Measurements from ENCODE around the gene NFATC1.

NFATC1 gene

GRCh38 chr18:79458917-79459803, 63.4 kb downstream of the NFATC1 start:
- no peak for TF ChIP-seq CTCF (IDR thresholded peaks at IDR 0.05; ENCODE audit: low read depth, low read length, missing control alignments)
- no peak overlapping the region for H3K4me3 ChIP-seq (ENCODE audit: low read depth, low read length)
- DNase-seq (ENCODE audit: low read depth): no peak

DNA sequence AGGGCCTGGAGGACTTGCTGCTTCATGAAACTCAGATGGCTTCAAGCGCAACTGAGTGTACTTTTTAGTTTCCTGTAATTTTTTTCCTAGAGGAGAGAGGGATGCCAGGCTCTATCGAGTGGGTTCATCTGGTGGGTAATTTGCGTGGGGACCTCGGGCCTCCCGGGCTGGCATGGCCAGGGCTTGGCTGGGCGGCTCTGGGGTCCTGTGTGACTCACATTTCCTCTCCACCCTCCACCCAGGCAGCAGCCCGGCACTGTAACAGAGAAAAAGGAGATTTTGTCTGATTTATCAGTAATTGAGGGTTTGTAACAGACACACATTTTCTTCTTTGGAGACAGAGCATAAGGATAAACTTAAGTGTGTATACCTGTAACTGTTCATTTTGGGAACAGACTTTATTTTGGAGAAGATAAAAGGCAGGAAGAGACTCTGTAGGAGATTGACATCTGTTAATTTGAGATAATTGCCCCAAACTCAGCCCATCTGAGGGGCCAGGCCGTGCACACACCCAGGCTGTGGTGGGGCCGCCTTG, 64.3 kb downstream of the NFATC1 start:
- no peak overlapping the region for H3K4me3 ChIP-seq (ENCODE audit: low read depth, low read length)
- TF ChIP-seq CTCF (IDR thresholded peaks at IDR 0.05; ENCODE audit: low read depth, low read length, missing control alignments): no peak
- no peak for DNase-seq (ENCODE audit: low read depth)

DNA sequence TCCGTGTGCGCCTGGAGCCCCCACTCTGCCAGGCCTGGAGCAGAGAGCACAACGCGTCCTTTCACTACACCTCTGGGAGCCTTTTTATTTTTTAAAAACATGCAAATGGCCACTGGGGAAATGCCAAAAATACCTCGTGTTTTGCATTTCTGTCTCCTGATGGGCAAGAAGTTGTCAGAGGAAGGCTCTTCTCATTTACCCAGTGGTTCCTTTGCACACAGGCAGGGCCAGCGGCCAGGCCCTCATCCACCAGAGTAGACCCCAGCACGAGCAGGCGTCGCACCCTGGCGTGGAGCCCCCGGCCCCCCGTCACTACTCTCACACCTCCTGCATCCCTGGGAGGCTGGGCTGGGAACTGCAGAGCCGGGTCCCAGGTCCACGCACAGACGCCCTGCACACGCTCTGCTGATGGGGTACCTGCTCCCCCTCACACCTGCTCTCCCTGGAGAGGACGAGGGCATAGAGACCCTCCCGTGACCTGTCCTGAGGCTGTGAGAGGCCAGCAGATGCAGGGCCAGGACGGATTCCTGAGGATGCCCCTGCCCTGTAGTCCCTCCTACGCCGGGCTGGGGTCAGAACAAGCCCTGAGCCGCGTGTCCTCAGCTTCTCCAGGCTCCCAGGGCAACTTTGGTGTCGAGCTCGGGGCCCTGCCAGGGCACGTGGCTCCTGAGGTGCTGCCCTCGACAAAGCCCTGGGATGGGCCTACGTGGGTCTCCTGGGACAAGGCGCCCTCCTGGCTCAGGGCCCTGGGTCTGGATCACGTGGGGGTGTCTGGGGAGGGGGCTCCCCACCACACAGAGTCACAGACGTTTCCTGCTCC, 65.0 kb downstream of the NFATC1 start:
- peak; percentile 70 for DNase-seq (ENCODE audit: low read depth)
- TF ChIP-seq CTCF (IDR thresholded peaks at IDR 0.05; ENCODE audit: low read depth, low read length, missing control alignments): no peak
- H3K4me3 ChIP-seq (ENCODE audit: low read depth, low read length): no peak overlapping the region; the same call in 1 of the 2 replicates

GRCh38 chr18:79461627-79462026, 65.9 kb downstream of the NFATC1 start:
- TF ChIP-seq CTCF (IDR thresholded peaks at IDR 0.05; ENCODE audit: low read depth, low read length, missing control alignments): no peak
- no peak overlapping the region for H3K4me3 ChIP-seq (ENCODE audit: low read depth, low read length)
- no peak for DNase-seq (ENCODE audit: low read depth)

DNA sequence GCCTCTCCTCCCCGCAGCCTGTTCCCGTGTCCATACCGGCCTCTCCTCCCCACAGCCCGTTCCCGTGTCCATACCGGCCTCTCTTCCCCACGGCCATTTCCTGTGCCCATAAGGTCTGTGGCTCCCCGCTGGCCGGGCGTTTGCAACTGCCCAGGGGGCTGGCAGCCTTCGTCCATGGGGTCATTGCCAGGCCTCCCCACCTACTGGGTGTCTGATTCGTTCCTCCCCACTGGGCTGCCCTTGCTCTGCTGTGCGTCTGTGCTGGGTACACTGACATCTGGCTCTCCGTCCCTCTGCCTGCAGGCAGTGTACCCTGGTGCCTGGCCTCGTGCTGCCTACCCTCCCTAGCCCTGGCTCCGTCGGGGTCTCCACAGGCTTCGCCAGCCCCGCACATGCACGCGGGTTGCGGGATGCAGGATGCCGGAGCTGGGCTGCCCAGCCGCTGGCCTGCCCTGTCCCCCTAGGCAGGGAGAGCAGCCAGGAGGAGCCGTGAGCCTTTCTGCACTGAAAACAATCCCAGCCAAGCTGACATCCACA, 67.8 kb downstream of the NFATC1 start:
- no peak for DNase-seq (ENCODE audit: low read depth)
- no peak for TF ChIP-seq CTCF (IDR thresholded peaks at IDR 0.05; ENCODE audit: low read depth, low read length, missing control alignments)
- no peak overlapping the region for H3K4me3 ChIP-seq (ENCODE audit: low read depth, low read length)

- DNase-seq (ENCODE audit: low read depth): no peak
- TF ChIP-seq CTCF (IDR thresholded peaks at IDR 0.05; ENCODE audit: low read depth, low read length, missing control alignments): no peak
- H3K4me3 ChIP-seq (ENCODE audit: low read depth, low read length): peak overlapping the region; percentile 52
These were observed 69.8 kb downstream of the NFATC1 start for GRCh38 chr18:79465392-79465991.
